Femur (tissue), 1 donor: ENCODE results near the gene PLXDC2.

ENCODE experiments used
- DNase-seq: peaks from one replicate; pipeline ENCODE4 v3.0.0-alpha.2; 2017

PLXDC2 gene

GRCh38 chr10:19817231-19817933, 1.1 kb downstream of the PLXDC2 start:
- peak; percentile 54 for DNase-seq

DNA sequence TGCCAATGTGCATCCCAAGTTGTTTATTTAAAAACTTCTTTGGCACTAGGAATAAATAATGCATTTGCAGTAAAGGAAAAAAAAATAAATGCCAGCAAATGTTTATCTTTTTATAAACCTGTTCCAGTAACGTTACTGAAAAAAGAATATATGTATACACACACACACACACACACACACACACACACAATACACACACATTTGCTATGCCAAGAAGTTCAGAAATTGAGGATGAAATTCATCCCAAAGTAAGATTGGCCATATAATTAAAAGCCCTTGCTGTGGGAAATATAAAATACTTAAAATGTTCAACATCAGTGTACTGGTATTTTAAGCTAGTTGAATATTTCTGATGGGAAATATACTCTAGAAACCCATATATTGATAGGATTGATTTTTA, 2.6 kb downstream of the PLXDC2 start:
- DNase-seq = no peak

- no peak for DNase-seq
Observed at GRCh38 chr10:19819419-19820033, 3.3 kb downstream of the PLXDC2 start.

GRCh38 chr10:19824381-19825342, 8.4 kb downstream of the PLXDC2 start:
- DNase-seq = no peak

DNA sequence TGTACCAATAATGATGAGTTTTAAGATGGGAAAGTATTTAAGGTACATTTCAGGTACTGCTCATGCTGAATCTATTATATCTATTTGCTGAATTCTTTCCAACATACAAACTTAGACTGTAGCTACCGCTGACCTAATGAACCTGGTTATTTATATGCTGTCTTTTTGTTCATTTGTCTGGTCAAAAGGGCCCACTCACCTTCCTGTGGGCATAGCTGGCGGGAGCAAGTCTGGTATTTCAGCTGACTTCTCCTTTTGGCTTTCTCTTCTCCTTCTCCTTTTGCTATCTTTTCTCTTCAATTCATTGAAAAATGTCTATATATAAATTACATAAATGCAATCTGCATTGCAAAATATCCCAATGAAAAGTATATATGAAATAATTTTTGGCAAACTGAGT, 9.5 kb downstream of the PLXDC2 start:
- no peak for DNase-seq

- no peak for DNase-seq
Observed at GRCh38 chr10:19826712-19827111, 10.5 kb downstream of the PLXDC2 start.

DNA sequence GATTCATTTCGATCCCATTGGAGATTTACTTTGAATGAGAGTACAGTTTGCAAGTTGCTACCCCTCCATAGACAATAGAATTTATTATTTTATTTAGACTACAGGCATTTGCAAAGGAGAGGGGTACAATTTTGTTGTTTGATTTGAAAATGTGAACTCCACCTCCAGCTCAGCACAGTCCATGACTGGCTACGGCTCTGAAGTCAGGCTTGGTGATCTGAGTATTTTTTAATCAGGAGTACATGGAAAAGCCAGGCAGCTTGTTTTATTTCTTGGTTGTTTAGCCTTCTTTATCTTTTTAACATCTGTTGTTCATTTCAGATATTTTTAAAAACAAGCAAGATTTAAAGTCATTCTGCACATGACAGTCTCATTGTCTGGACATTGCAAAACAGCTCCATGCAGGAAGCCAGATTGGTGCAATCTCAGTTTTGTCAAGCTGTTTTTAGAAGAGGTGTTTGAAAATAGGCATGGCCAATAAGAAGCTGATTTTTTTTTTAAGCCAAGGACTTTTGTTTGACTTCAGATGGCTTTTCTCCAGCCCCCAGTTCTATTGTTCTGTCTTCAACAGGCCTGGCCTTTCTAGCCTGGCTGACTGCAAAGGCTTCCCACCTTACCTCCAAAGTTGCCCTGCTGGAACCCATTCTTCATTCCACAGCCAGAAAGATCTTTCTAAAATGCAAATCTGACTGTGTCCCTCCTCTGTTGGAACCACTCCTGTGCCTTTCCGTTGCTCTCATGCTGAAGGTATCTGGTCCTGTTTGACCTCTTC, 12.2 kb downstream of the PLXDC2 start:
- DNase-seq = no peak

DNA sequence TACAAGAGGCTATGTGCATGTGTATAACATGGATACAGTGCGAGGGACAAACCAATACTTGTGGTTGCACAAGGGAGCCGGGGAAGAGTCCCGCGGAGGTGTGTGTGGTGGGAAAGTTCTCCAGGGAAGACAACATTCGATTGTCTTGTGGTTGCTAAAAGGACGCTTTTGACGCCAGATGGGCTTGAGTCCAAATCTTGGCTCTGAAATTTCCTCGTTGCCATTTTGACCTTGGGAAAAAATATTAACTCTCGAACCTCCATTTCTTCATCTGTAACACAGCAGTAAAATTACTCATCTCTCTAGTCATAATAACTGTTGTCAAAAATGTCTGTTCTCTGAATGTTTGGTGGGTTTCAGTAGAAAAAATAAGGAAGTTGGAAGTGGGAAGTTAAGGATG, 16.5 kb downstream of the PLXDC2 start:
- DNase-seq = no peak

- DNase-seq = no peak
Observed at GRCh38 chr10:19833170-19833824, 17.1 kb downstream of the PLXDC2 start.

- DNase-seq = no peak
Observed at GRCh38 chr10:19835952-19836351, 19.7 kb downstream of the PLXDC2 start.

GRCh38 chr10:19839090-19839489, 22.9 kb downstream of the PLXDC2 start:
- no peak for DNase-seq

DNA sequence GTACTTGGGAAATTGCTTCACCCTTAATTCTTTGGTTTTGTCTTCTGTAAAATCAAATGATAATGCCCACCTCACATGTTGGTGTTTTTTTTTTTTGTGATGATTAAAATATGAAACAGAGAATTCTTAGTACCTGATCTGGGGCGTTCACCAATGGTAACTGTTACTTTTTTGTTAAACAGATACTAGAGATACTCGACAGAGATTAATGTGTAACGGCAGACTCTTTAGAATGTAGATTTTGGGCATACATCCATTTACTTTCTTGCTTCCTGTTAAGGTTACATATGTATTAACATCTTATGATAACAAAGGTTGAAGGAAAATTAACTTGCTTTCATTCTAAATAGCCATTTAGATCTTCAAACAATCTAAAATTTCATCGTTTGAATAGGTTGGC, 23.3 kb downstream of the PLXDC2 start:
- no peak for DNase-seq

GRCh38 chr10:19840776-19841175, 24.5 kb downstream of the PLXDC2 start:
- DNase-seq = no peak

GRCh38 chr10:19843487-19843886, 27.3 kb downstream of the PLXDC2 start:
- DNase-seq = no peak

GRCh38 chr10:19845503-19846368, 29.5 kb downstream of the PLXDC2 start:
- DNase-seq = no peak

GRCh38 chr10:19847321-19847720, 31.1 kb downstream of the PLXDC2 start:
- no peak for DNase-seq

DNA sequence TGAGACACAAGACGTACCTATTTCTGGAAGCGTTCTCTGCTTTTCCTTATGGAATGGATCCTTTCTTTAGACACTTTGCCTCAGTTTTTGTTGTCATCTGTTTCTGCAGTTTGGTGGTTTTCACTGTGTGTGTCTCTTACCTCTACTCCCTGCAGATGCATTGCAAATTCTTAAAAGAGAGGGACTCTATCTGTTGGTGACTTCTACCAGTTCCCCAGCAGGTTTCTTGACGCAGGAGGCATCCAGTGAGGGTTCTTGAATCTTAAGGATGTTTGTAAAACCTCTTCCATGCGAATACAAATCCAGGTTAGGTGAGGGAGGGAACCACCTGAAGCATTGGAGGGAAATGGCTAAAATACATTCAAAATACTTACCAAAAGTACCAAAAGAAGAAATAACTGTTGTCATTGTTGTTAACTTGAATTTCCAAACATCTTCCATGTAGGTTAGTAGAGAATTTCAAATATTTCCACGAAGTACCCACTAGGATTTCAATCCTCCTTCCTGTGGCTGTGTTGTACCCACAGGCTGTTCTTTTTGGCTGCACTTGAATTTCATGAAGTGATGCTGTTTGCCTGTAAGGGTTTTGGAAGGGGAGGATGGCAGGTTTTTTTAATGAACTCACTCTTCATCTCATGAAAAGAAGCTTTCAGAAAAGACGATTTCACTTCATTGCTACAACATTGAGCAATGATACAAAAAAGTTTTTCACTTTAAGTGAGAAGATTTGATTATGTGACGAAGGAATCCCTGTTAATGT, 32.2 kb downstream of the PLXDC2 start:
- DNase-seq = no peak

DNA sequence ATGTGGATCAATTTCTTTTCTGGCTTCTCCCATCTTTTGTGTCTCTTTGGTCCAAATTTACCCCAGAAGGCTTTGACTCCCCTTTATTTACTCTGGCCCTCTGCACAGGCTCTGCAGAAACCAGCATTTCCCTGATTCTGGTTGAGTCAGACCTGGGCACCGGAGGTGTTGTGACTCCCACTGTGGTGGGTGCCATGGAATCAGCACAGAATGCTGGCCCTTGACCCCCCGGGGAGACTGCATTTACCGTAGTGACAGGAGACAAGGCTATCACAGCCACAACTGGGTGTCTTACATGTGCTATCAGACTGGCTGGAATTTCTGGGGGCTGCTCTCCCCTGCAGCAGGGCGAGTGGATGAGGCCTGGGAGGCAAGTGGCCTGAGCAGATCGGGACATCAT, 37.6 kb downstream of the PLXDC2 start:
- DNase-seq = no peak

- no peak for DNase-seq
Observed at GRCh38 chr10:19857876-19858275, 41.6 kb downstream of the PLXDC2 start.

DNA sequence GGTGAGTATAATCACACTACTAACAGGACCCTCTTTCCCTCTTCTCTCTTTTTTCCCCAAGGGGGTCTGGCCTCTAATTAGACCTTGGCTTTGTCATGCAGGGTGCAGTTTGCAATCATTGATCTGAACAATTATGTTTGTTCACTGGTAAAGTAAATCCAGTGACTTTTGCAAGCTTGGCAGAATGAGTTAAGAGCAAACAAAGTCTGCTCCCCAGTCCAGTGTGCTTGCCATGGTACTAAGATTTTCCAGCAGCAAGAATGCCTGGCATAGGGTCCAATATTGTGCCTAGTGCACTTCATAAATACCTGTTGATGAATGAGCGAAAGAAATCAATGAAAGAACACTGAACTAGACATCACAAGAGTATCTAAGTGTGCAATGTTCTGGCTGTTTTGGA, 43.9 kb downstream of the PLXDC2 start:
- no peak for DNase-seq
